ENCODE data around the gene KCNA2. TPM values are rescaled to one million over a fixed set of nuclear protein-coding genes. Genes with fewer than 3 reads are reported as not detected.
A peak's percentile ranks its signal among the peaks of the same experiment; 100 is the strongest.

KCNA2 gene
- total RNA-seq, 1 experiment from 2014 or later = under 0.01 TPM

DNA sequence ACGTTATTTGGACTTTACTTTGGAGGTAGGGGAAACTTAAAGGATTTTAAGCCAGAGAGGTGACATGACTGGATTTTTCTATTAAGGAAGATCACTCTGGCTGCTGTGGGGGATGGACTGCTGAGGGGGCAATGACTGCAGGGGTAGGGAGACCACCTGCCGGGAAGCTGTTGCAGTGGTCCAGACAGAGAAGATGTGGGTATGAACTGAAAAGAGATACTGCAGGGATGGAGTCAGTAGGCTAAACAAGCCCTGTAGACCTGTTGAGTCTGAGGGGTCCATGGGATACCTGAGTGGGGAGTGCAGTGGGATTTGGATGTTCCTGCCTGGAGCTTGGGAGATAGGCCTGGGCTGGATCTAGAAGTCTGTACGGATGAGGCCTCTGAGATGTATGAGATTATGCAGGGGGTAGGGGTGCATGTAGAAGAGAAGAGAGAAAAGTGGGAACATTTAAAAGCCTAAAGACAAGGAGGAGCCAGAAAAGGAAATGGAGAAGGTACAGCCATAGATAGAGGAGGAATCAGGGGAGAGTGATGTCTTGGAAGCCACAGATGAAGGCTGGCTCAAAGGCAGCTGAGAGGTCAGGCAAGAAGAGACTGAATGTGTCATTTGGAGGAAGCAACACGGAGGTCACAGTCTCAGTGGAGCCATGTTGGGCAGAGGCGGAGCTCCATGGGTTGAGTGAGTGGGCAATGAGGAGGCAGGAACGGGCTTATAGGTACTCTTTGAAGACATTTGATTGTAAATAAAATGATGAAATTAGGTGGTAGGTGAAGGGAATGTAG is 25.9 kb upstream of the KCNA2 start:
- in situ Hi-C loops (cut with HindIII; ENCODE audit: low pct_unique_long_range_greater_than_20kb, low sequenced_read_pairs) = no loop called here
- no peak for DNase-seq (ENCODE audit: low read depth, low spot score)

DNA sequence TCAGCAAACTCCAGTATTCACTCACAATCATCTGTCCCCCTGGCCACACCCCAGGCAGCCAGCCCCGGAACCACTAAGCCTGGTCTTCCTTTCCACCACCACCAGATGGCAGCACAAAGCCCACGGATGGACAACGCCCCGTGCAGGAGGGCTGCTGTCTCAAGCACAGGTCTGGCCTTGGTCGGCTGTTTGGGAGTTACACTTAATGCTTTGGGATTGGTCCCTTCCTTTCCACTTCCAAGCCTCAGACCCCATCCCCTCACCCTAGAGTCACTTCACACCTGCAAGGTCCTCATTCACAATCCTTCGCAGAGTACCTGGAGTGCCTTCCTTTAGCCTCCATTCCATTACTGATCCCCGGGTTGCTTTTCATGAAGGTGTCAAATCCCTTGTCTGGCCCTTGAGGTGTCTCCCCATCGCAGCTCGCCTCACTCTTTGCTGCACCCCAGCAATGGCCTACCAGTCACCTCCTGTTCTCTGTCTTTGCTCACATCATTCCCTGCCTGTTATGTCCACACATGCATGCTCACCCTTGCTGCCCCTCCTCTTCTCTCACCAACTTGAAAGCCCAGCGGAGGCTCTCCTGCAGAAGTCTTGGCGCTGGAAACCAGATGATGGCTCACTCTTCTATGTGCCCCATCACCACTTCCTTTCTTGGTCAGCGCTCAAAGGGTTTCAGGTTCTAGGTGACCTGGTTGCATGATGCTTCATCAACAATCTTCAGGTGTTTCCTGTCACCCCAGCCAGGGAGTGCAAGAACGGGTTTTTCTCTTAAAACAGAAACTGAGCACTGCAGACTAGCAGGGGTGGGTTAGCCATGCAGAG is 24.9 kb upstream of the KCNA2 start:
- DNase-seq (ENCODE audit: low read depth, low spot score) = peak; percentile 78
- in situ Hi-C loops (cut with HindIII; ENCODE audit: low pct_unique_long_range_greater_than_20kb, low sequenced_read_pairs) = no loop called here

DNA sequence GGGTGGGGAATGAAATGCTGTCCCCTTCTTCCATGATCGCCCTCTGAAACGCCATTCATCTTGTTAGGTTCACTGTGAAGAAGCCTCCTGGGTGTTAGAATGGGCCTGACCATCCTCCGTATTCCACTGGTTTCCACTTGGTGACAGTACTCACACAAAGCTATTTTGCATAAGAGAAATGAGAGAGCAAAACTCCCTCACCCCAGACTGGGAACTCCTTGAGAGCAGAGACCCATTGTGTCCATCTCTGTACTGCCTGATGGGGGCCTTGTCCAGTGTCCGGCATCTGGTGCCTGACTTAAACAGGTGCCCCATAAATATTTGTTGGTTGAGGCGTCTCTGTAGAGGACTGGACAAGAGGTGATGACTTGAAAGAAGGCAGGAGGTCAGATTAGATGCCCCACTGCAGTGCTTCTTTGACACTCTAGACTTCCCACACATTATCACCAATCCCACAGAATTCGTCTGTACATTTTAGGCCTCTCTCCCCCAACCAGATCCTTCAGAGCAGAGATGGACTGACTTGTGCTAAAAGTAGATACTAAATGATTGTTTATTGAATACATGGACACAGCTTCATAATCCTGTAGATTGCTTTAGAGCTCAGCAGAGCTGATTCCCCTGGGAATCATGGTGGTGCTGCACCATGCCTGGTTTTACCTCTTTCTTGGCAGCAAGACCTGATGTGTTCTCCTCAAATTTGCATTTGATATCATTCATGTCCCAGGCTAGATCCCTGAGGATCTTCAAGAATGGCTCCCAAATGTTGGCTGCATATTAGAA is 22.4 kb upstream of the KCNA2 start:
- in situ Hi-C loops (cut with HindIII; ENCODE audit: low pct_unique_long_range_greater_than_20kb, low sequenced_read_pairs) = no loop called here
- DNase-seq (ENCODE audit: low read depth, low spot score) = no peak

DNA sequence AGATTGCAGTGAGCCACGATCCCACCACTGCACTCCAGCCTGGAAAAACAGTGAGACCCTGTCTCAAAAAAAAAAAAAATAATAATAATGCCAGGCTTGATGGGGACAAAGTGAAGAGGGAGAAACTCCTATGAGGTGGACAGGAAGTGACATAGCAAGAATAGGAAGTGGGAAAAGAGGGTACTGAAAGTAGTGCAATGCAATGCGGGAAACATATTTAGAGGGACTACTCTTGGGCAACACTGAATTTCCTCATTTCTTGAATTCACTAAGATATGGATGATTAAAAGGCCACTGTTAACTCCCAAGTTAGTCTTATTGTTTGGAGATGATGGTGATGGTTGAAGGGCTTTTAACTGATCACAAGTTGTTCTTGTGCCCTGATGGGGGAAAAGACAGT is 21.6 kb upstream of the KCNA2 start:
- in situ Hi-C loops (cut with HindIII; ENCODE audit: low pct_unique_long_range_greater_than_20kb, low sequenced_read_pairs) = no loop called here
- no peak for DNase-seq (ENCODE audit: low read depth, low spot score)

DNA sequence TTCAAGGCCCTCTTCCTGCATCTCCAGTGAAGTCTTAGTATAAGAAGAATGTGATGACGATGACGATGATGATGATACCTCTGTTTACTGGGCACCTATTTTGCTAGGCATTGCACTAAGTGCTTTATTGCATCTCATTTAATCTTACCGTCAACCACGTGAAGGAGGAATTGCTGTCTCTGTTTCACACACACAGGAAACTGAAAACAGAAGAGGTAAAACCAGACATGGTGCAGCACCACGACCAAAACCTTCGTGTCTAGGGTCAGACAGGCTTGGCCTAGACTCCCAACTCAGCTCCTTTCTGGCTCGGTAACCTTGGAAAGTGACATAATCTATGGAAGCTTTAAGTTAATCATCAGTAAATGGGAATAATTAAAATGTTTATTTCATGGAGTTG is 20.7 kb upstream of the KCNA2 start:
- in situ Hi-C loops (cut with HindIII; ENCODE audit: low pct_unique_long_range_greater_than_20kb, low sequenced_read_pairs) = no loop called here
- no peak for DNase-seq (ENCODE audit: low read depth, low spot score)

DNA sequence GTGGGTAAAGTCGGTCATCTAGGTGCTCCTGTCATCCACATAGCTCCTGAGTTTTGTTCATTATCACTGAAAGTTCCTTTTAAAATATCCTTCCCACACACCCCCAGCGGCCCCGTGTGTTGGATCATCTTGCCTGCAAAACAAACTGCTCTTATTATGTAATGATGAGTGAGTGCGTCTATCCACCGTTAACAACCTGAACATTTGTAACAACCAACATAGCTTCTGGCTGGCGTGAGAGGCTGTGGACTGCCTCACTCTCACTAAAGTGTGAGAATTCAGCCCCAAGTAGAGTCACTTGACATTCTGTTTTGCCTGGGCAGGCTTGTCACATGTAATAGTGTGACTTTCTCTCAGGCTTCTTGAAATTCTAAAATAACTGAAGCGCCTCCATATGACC is 14.5 kb upstream of the KCNA2 start:
- peak; percentile 32 for DNase-seq (ENCODE audit: low read depth, low spot score)
- in situ Hi-C loops (cut with HindIII; ENCODE audit: low pct_unique_long_range_greater_than_20kb, low sequenced_read_pairs) = no loop called here

DNA sequence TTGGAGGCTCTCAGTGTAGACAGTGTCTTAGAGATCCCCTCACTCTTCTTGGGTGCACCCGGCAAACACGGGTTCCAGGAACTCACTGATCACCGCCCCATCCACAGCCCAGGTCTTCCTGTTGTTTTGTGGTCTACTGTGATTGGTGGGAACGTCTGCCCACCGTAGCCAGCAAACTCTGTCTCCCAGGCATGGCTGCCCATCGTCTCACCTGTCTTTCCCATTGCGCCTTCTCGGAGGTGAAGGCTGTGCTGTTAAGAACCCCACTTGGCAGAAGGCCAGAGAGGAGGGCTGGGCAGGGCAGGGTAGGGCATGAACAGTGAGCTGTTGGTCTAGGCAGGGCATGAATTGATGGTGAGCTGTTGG is 14.1 kb upstream of the KCNA2 start:
- no peak for DNase-seq (ENCODE audit: low read depth, low spot score)
- in situ Hi-C loops (cut with HindIII; ENCODE audit: low pct_unique_long_range_greater_than_20kb, low sequenced_read_pairs) = no loop called here

DNA sequence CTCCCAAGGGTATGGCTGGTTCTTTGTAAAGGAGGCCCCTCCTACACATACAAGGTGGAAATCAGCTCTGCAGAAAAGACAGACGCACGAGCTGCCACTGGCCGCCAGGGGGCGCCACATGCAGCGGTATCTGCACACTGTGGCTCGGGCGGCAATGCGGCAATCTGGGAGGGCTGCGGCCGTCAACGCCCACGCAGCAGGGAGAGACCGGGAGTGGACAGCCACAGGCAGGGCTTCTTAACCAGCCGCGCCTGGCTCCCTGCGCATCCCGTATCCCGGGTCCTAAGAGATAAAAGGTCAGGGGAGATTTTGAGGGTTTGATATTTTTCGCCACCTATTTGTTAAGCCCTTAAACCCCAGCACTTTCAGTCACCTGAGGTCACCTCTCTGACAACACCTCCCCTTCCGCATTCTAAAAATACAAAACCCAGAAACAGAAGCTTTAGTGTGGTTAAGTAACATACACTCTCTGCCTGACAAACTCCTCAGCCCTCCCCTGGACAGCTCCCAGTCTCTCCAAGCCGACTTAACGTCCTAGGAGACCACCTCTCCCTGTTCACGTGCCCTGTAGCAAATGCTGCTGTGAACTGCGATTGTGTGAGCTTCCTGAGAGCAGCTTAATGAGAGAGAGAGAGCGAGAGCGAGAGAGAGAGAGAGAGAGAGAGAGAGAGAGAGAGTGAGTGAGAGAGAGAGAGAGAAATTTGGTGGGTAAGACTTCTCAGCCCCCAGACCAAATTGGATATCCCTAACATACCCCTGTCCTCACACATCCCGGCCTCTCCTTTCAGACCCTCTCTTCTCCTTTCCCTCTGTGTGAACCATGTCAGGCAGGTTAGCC is 13.5 kb upstream of the KCNA2 start:
- in situ Hi-C loops (cut with HindIII; ENCODE audit: low pct_unique_long_range_greater_than_20kb, low sequenced_read_pairs) = no loop called here
- DNase-seq (ENCODE audit: low read depth, low spot score) = peak; percentile 83

DNA sequence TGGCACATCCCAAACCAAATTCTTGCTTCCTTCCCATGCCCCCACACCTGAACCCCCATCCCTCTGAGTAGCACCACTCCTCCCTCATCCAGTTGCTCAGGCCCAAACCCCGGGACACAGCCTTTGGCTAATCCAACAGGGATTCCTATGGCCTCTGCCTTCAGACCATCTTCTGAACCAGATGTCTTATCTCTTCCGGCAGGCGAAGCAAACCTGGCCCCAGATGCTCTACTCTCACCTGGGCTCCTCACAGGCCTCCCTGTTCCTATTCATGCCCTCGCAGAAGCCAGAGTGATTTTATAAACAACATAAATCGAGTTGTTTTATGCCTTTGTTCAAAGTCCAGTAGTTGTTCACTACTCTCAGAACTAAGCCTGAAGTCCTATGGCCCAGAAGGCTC is 12.5 kb upstream of the KCNA2 start:
- DNase-seq (ENCODE audit: low read depth, low spot score) = no peak
- in situ Hi-C loops (cut with HindIII; ENCODE audit: low pct_unique_long_range_greater_than_20kb, low sequenced_read_pairs) = no loop called here

DNA sequence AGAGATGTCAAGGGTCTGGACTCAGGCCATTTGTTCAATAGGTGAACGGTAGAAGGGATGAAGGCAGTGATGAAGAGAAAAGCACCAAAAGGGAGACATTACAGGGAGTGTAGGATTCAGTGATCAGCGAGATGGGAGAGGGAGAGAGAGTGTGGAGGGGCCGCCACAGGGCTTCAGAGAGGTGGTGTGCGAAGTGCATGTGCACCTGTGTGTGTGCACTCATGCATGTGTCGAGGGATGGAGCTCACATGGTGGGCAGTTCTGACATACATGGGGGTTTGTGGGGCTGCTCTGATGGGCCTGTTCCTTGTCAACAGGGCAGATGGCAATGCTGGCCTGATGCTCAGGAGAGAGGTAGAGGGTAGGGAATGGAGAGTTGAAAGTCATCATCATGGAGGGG is 11.4 kb upstream of the KCNA2 start:
- no peak for DNase-seq (ENCODE audit: low read depth, low spot score)
- in situ Hi-C loops (cut with HindIII; ENCODE audit: low pct_unique_long_range_greater_than_20kb, low sequenced_read_pairs) = no loop called here

DNA sequence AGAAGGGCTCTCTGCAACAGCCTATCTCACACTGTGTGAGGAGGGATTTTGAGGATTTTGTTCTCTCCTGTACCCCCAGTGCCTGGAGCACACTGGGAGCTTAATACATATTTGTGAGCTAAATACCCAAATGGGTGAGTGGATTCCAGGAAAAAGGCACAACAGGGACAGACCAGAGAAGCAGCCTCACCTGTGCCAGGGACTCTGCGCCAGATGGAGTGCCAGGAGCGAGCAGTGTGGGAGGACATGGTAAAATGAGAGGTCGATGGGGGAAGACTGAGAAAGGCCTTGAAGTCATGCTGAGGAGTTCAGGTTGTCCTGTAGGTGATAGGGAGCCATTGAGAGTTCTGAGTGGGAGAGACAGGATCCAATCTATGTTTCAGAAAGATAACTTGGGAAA is 11.0 kb upstream of the KCNA2 start:
- in situ Hi-C loops (cut with HindIII; ENCODE audit: low pct_unique_long_range_greater_than_20kb, low sequenced_read_pairs) = no loop called here
- DNase-seq (ENCODE audit: low read depth, low spot score) = no peak

DNA sequence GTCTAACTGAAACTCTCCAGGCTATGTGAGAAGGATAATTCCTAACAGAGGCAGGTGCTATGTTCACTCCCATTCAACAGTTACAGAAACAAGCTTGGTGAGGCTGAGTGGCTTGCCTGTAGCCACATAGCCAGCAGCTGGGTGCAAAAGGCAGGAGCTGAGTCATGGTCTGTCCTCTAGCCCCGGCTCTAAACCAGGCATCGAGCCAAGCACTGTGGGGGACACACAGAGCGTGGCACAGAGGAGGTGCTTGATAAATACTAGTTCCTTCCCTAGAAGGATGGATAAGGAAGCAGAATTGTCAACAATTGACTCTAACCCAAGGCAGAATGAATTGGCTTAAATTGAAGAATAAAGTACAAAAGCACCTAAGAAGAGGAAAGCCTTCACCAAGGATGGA is 10.4 kb upstream of the KCNA2 start:
- in situ Hi-C loops (cut with HindIII; ENCODE audit: low pct_unique_long_range_greater_than_20kb, low sequenced_read_pairs) = no loop called here
- no peak for DNase-seq (ENCODE audit: low read depth, low spot score)

DNA sequence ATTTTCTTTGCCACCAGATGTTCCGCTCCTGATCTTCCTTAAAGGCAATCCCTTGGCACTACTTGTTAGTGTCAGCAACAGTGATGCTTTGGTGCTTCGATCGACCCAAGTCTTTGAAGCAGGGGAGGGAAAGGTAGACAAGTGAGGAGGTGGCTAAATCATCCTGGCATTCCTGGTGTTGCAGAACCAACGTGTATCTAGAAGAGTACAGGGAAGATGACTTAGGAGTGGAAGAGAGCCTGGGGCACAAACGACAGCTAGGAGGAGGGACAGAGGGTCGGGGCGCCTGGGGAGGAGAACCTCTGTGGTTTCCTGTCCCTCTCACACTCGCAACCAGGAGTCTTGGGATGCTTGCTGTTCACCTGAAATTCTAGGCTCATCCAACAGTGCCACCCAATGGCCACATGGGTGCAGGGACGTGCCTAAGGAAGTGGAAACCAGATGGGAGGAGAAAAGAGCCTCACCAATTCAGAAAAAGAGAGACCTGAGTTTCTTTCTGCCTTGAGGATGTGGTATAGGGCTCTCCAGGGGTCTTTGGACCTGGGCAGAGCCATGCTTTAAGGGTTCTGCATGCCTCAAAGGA is 9.5 kb upstream of the KCNA2 start:
- DNase-seq (ENCODE audit: low read depth, low spot score) = peak; percentile 84
- in situ Hi-C loops (cut with HindIII; ENCODE audit: low pct_unique_long_range_greater_than_20kb, low sequenced_read_pairs) = no loop called here

DNA sequence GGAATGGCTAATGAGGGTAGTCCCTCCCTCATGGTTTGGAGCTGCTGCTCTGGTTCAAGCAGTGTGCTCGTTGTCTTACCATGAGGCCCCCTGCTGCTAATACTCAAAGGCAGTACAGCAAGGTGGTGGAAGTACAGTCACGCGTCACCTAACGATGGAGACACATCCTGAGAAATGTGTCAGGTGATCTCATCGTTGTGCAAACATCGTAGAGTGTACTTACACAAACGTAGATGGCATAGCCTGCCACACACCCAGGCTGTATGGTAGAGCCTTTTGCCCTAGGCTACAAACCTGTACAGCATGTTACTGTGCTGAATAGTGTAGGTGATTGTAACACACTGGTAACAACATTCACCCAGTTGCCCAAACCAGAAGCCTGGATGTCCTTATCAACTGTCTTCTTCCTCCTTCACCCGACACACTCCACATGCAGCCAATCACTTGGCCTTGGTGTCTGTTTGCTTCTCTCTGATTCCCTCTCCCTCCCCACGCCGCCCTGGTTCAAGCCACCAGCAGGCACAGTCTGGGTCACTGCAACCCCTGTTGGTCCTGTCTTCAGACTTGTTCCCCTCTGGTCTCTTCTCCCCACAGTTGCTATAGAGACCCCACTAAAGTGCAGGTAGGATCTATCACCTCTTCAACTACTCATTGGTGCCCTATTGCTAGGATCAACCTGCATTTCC is 6.0 kb upstream of the KCNA2 start:
- no peak for DNase-seq (ENCODE audit: low read depth, low spot score)
- in situ Hi-C loops (cut with HindIII; ENCODE audit: low pct_unique_long_range_greater_than_20kb, low sequenced_read_pairs) = no loop called here

DNA sequence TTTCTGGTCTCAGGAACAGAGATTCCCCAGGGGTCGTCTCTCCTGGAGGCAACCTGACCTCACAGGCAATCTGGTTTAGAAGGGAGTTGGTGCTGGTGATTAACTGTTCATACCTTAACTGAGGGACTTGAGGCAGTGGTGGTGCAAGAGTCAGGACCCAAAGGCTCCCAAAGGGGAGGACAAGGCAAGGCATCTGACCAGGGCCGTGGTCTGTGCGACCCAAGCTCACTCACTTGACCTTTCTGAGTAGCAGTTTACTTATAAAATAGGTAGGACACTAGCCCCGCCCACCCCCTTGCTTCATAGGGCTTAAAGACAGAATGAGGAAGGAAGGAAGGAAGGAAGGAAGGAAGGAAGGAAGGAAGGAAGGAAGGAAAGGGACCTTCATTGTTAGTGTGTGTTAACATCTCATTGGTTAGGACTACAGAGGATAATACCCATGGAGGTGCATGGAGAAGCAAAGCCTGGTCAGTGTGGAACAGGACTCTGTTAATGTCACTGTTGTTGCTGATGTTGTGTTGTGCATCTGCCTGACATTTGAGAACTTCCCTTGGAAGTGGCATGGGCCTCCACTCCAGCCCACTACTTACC is 4.6 kb upstream of the KCNA2 start:
- DNase-seq (ENCODE audit: low read depth, low spot score) = no peak
- in situ Hi-C loops (cut with HindIII; ENCODE audit: low pct_unique_long_range_greater_than_20kb, low sequenced_read_pairs) = no loop called here

DNA sequence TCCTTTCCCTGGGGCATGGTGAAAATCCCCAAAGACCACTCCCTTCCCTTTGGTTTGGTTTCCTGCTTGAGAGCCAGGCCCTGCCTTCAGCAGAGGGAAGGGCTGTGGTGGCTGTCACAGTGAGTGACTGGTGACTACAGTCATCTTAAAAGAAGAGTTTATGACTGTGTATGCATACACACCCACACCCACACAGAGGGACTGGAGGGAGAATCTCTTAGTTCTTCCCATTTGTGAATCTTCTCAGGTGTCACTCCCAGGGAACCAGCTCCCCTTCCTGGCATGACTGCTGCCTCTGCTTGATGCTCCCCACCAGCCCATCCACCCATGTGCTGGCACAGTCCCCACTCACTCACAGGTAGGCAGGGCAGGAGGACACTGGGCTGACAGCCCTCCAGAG is 3.9 kb upstream of the KCNA2 start:
- no peak for DNase-seq (ENCODE audit: low read depth, low spot score)
- in situ Hi-C loops (cut with HindIII; ENCODE audit: low pct_unique_long_range_greater_than_20kb, low sequenced_read_pairs) = no loop called here

Measured in SK-MEL-5 (cell line).